Body of pancreas (tissue), 4 donors: ENCODE measurements around the gene DNAJB8. TPM values are rescaled to one million over a fixed set of nuclear protein-coding genes. Genes with fewer than 3 reads are reported as not detected.

Experiments
- ATAC-seq: fragments of 150-250 bp; one replicate; pipeline ENCODE4 v1.9.1; 2016
- DNase-seq, 4 donors: peaks; one replicate each; pipeline ENCODE4 v3.0.0-alpha.2; 2019
- H3K27ac ChIP-seq, 4 donors: fragments of 200-600 bp; sonication (generic); 1 replicate in 3 of 4; 2 replicates in 1 of 4; pipeline versions ENCODE4 v1.5.1 to v1.6.1; 2016 to 2019; ENCODE audit warnings: mild to moderate bottlenecking in 1 of 4, mixed read lengths in 1 of 4, moderate library complexity in 1 of 4
- H3K27me3 ChIP-seq, 2 donors: fragments of 200-600 bp; sonication (generic); one replicate each; pipeline ENCODE4 v1.6.0; 2016; ENCODE audit warnings: mild to moderate bottlenecking in 1 of 2
- H3K36me3 ChIP-seq, 2 donors: fragments of 200-600 bp; sonication (generic); replicated peaks in 1 of 2; 2 replicates each; pipeline ENCODE4 v1.5.1; 2016; ENCODE audit warnings: low read depth in 2 of 2; ENCODE audit not compliant: insufficient read depth in 1 of 2
- H3K4me1 ChIP-seq: fragments of 200-600 bp; sonication (generic); one replicate; pipeline ENCODE4 v1.6.0; 2016
- H3K4me3 ChIP-seq, 2 donors: fragments of 200-600 bp; sonication (generic); 1 replicate in 1 of 2; 2 replicates in 1 of 2; pipeline ENCODE4 v1.5.1; 2016 to 2019
- H3K9me3 ChIP-seq, 3 donors: fragments of 200-600 bp; sonication (generic); 1 replicate in 2 of 3; 2 replicates in 1 of 3; pipeline ENCODE4 v1.5.1; 2016
- CTCF ChIP-seq, 7 experiments: fragments of 450-650 bp in 4 of 7; fragments of 200-600 bp in 3 of 7; sonication (generic) in 3 of 7; IDR thresholded peaks; one replicate each; pipeline ENCODE4 v1.5.1; 2016 to 2019; ENCODE audit warnings: antibody characterized with exemption in 7 of 7
- POLR2A ChIP-seq, 3 donors: fragments of 450-650 bp; IDR thresholded peaks; one replicate each; pipeline ENCODE4 v1.6.1; 2016; ENCODE audit warnings: antibody characterized with exemption in 3 of 3, mild to moderate bottlenecking in 2 of 3
- WGBS, 2 donors: methylation state at CpG; one replicate each; pipeline ENCODE4 v1.1.5; 2017; 5-methylcytosine and 5-hydroxymethylcytosine counted together
- intact Hi-C: fragments of 100-400 bp; cut with DNase I; formaldehyde crosslinking; loops from one replicate; pipeline ENCODE4 v1.15.1; 2023
- total RNA-seq, 2 donors: library from RNA; depleted of rRNA; stranded (reverse); fragments of >200 nt; gene quantifications; one replicate each; pipeline ENCODE4 v1.1.0, GENCODE V29; 2016

DNAJB8 gene
- total RNA-seq, 2 donors from 2014 or later = not detected

GRCh38 chr3:128471720-128472119, 5.0 kb upstream of the DNAJB8 start:
- ATAC-seq = no peak
- no peaks in the 10 kb centered on the region for H3K36me3 ChIP-seq
- no peak overlapping the region for H3K4me3 ChIP-seq
- no peak for DNase-seq
- no peak overlapping the region for H3K27ac ChIP-seq
- intact Hi-C loops = no loop called here
- H3K9me3 ChIP-seq = no peaks in the 10 kb centered on the region
- WGBS, 2 donors = 88 to 92% methylated on average over 3 of the region's 3 CpGs
- no peaks in the 10 kb centered on the region for H3K27me3 ChIP-seq
- peaks cover 18% of the 10 kb centered on the region for H3K4me1 ChIP-seq
- TF ChIP-seq CTCF (IDR thresholded peaks at IDR 0.05) (no peak), POLR2A (IDR thresholded peaks at IDR 0.05) (no peak)

- H3K4me3 ChIP-seq = no peak overlapping the region
- no peak for ATAC-seq
- H3K4me1 ChIP-seq = peaks cover 18% of the 10 kb centered on the region
- H3K27me3 ChIP-seq = no peaks in the 10 kb centered on the region
- no peaks in the 10 kb centered on the region for H3K36me3 ChIP-seq
- intact Hi-C loops = no loop called here
- H3K9me3 ChIP-seq = no peaks in the 10 kb centered on the region
- no peak overlapping the region for H3K27ac ChIP-seq
- no peak for DNase-seq
- WGBS, 2 donors = 80 to 92% methylated on average over 2 of the region's 2 CpGs
- TF ChIP-seq CTCF (IDR thresholded peaks at IDR 0.05) = no peak
- TF ChIP-seq POLR2A (IDR thresholded peaks at IDR 0.05) = no peak
Observed at GRCh38 chr3:128471110-128471509, 4.4 kb upstream of the DNAJB8 start.

GRCh38 chr3:128470134-128470899, 3.6 kb upstream of the DNAJB8 start:
- Histone ChIP-seq H3K27ac (no peak overlapping the region), H3K4me3 (no peak overlapping the region), H3K27me3 (no peaks in the 10 kb centered on the region), H3K4me1 (peaks cover 18% of the 10 kb centered on the region), H3K9me3 (no peaks in the 10 kb centered on the region), H3K36me3 (no peaks in the 10 kb centered on the region)
- WGBS, 2 donors = 75 to 79% methylated on average over 6 to 13 of the region's 13 CpGs
- ATAC-seq (no peak), DNase-seq (no peak)
- TF ChIP-seq CTCF (IDR thresholded peaks at IDR 0.05) (no peak), POLR2A (IDR thresholded peaks at IDR 0.05) (no peak)
- intact Hi-C loops = no loop called here

GRCh38 chr3:128469556-128469955, 2.9 kb upstream of the DNAJB8 start:
- Histone ChIP-seq H3K27ac (no peak overlapping the region), H3K4me1 (peaks cover 18% of the 10 kb centered on the region), H3K36me3 (no peaks in the 10 kb centered on the region), H3K9me3 (no peaks in the 10 kb centered on the region), H3K27me3 (no peaks in the 10 kb centered on the region), H3K4me3 (no peak overlapping the region)
- intact Hi-C loops = no loop called here
- no peak for TF ChIP-seq POLR2A (IDR thresholded peaks at IDR 0.05)
- no peak for TF ChIP-seq CTCF (IDR thresholded peaks at IDR 0.05)
- no peak for ATAC-seq
- WGBS, 2 donors = 91 to 96% methylated on average over 6 of the region's 6 CpGs
- DNase-seq = no peak
